Omental fat pad (tissue), 4 donors: ENCODE data around the gene NCBP2L. TPM values are rescaled to one million over a fixed set of nuclear protein-coding genes. Genes with fewer than 3 reads are reported as not detected.
A peak's percentile ranks its signal among the peaks of the same experiment; 100 is the strongest.
"Not testable (repeated sequence)": the region's sequence is repeated elsewhere in the genome, so short reads cannot be mapped to it uniquely, and the experiment has no call there.

Experiments used
- ATAC-seq: fragments of 150-250 bp; one replicate; pipeline ENCODE4 v1.9.1; 2016; ENCODE audit warnings: mild to moderate bottlenecking, moderate library complexity; ENCODE audit not compliant: low FRiP score
- DNase-seq: peaks from one replicate; pipeline ENCODE4 v3.0.0-alpha.2; 2019; ENCODE audit warnings: low spot score
- CTCF ChIP-seq, 3 donors: fragments of 450-650 bp; IDR thresholded peaks; one replicate each; pipeline ENCODE4 v1.5.1; 2016 to 2017; ENCODE audit warnings: antibody characterized with exemption in 3 of 3, mild to moderate bottlenecking in 3 of 3, moderate library complexity in 2 of 3
- total RNA-seq, 4 donors: library from RNA; depleted of rRNA; stranded (reverse); fragments of >200 nt; gene quantifications; one replicate each; pipeline ENCODE4 v1.1.0, GENCODE V29; 2016

Gene NCBP2L
- total RNA-seq, 4 donors from 2014 or later, result 0.47 TPM; not detected in 3

- no peak for TF ChIP-seq CTCF (IDR thresholded peaks at IDR 0.05)
- DNase-seq (no peak), ATAC-seq (no peak)
Measured at GRCh38 chrX:107805179-107805578, 27.6 kb downstream of the NCBP2L start.

- not testable (repeated sequence) for DNase-seq, ATAC-seq
Measured at GRCh38 chrX:107810053-107810452, 32.5 kb downstream of the NCBP2L start.

GRCh38 chrX:107818900-107819521 lies 41.5 kb downstream of the NCBP2L start:
- ATAC-seq, result peak; percentile 14
- no peak for DNase-seq
- TF ChIP-seq CTCF (IDR thresholded peaks at IDR 0.05), result no peak

- DNase-seq, result no peak
- no peak for TF ChIP-seq CTCF (IDR thresholded peaks at IDR 0.05)
- ATAC-seq, result no peak
Measured at GRCh38 chrX:107823042-107823441, 45.5 kb downstream of the NCBP2L start.

GRCh38 chrX:107823456-107823855 lies 45.9 kb downstream of the NCBP2L start:
- TF ChIP-seq CTCF (IDR thresholded peaks at IDR 0.05), result no peak
- DNase-seq (no peak), ATAC-seq (peak; percentile 63)

- DNase-seq, result no peak
- ATAC-seq, result peak; percentile 50
- no peak for TF ChIP-seq CTCF (IDR thresholded peaks at IDR 0.05)
Measured at GRCh38 chrX:107825698-107826237, 48.2 kb downstream of the NCBP2L start, which contains the start of gene MID2. TSS of gene MID2 (plus strand) at chrX:107825866. CDS start at chrX:107826427, 561 bp downstream.

- no peak for DNase-seq
- peak; percentile 54 for ATAC-seq
- no peak for TF ChIP-seq CTCF (IDR thresholded peaks at IDR 0.05)
Measured at GRCh38 chrX:107826238-107827029, 48.9 kb downstream of the NCBP2L start.
